Lower lobe of right lung (tissue), 2 donors: ENCODE data around the gene USP47. TPM values are rescaled to one million over a fixed set of nuclear protein-coding genes. Genes with fewer than 3 reads are reported as not detected.

Source experiments
- ATAC-seq, 2 donors: fragments of 200-7000 bp; cut with Tn5 transposase; one replicate each; pipeline ENCODE4 v1.9.1; 2020 to 2022; ENCODE audit warnings: mild to moderate bottlenecking in 2 of 2, moderate library complexity in 2 of 2
- DNase-seq: peaks from one replicate; pipeline ENCODE4 v3.0.0-alpha.2; 2020
- H3K27ac ChIP-seq: fragments of 200-600 bp; one replicate; pipeline ENCODE4 v1.8.0; 2022
- H3K27me3 ChIP-seq: fragments of 200-600 bp; one replicate; pipeline ENCODE4 v1.8.0; 2022; ENCODE audit warnings: low read depth
- H3K36me3 ChIP-seq: fragments of 200-600 bp; one replicate; pipeline ENCODE4 v1.8.0; 2022; ENCODE audit warnings: mild to moderate bottlenecking
- H3K4me1 ChIP-seq: fragments of 200-600 bp; one replicate; pipeline ENCODE4 v1.8.0; 2022
- H3K4me3 ChIP-seq: fragments of 200-600 bp; one replicate; pipeline ENCODE4 v1.8.0; 2022; ENCODE audit warnings: mild to moderate bottlenecking
- H3K9me3 ChIP-seq: fragments of 200-600 bp; one replicate; pipeline ENCODE4 v1.8.0; 2022
- CTCF ChIP-seq: fragments of 200-600 bp; IDR thresholded peaks from one replicate; pipeline ENCODE4 v1.8.0; 2022; ENCODE audit warnings: antibody characterized with exemption, mild to moderate bottlenecking
- intact Hi-C: fragments of 100-400 bp; cut with DNase I; formaldehyde crosslinking; loops from one replicate; pipeline ENCODE4 v1.11.0; 2022
- total RNA-seq: library from RNA; stranded (reverse); fragmentation: NEBNext Ultra II Directional; extraction: Animal tissue kit (Norgen Biotek cat#: 25700); gene quantifications from one replicate; pipeline ENCODE4 v1.2.1, GENCODE V29; 2021
- donor health status: DM: no; HTN: yes; CAD: no; lungs with severe emphysema.

Gene USP47
- total RNA-seq, 1 donor from 2014 or later: 45.2 TPM

GRCh38 chr11:11947825-11948224, 106.1 kb downstream of the USP47 start:
- Histone ChIP-seq H3K36me3 (peaks cover 93% of the 10 kb centered on the region), H3K4me1 (no peaks in the 10 kb centered on the region), H3K9me3 (no peaks in the 10 kb centered on the region), H3K27me3 (no peaks in the 10 kb centered on the region), H3K4me3 (no peak overlapping the region), H3K27ac (no peak overlapping the region)
- ATAC-seq (no peak), DNase-seq (no peak)
- intact Hi-C loops: no loop called here
- no peak for TF ChIP-seq CTCF

- no peaks in the 10 kb centered on the region for H3K27me3 ChIP-seq
- no peak for TF ChIP-seq CTCF
- H3K27ac ChIP-seq: no peak overlapping the region
- H3K4me3 ChIP-seq: no peak overlapping the region
- intact Hi-C loops: no loop called here
- H3K36me3 ChIP-seq: peaks cover 93% of the 10 kb centered on the region
- no peak for DNase-seq
- ATAC-seq: no peak
- H3K9me3 ChIP-seq: no peaks in the 10 kb centered on the region
- H3K4me1 ChIP-seq: no peaks in the 10 kb centered on the region
Measured at GRCh38 chr11:11948242-11948947, 106.6 kb downstream of the USP47 start.

- H3K27ac ChIP-seq: no peak overlapping the region
- no peaks in the 10 kb centered on the region for H3K4me1 ChIP-seq
- peaks cover 93% of the 10 kb centered on the region for H3K36me3 ChIP-seq
- H3K4me3 ChIP-seq: no peak overlapping the region
- TF ChIP-seq CTCF: no peak
- H3K9me3 ChIP-seq: no peaks in the 10 kb centered on the region
- intact Hi-C loops: no loop called here
- DNase-seq (no peak), ATAC-seq (no peak)
- H3K27me3 ChIP-seq: no peaks in the 10 kb centered on the region
Measured at GRCh38 chr11:11949482-11949881, 107.7 kb downstream of the USP47 start.

GRCh38 chr11:11952036-11952435, 110.3 kb downstream of the USP47 start:
- intact Hi-C loops: no loop called here
- Histone ChIP-seq H3K4me3 (no peak overlapping the region), H3K27ac (no peak overlapping the region), H3K36me3 (peaks cover 98% of the 10 kb centered on the region), H3K4me1 (no peaks in the 10 kb centered on the region), H3K9me3 (no peaks in the 10 kb centered on the region), H3K27me3 (no peaks in the 10 kb centered on the region)
- no peak for TF ChIP-seq CTCF
- DNase-seq (no peak), ATAC-seq (no peak)

- DNase-seq: no peak
- Histone ChIP-seq H3K4me3 (no peak overlapping the region), H3K4me1 (no peaks in the 10 kb centered on the region), H3K36me3 (peaks cover 78% of the 10 kb centered on the region), H3K27me3 (no peaks in the 10 kb centered on the region), H3K9me3 (no peaks in the 10 kb centered on the region), H3K27ac (no peak overlapping the region)
- ATAC-seq: no peak
- intact Hi-C loops: no loop called here
- no peak for TF ChIP-seq CTCF
Measured at GRCh38 chr11:11956006-11956405, 114.2 kb downstream of the USP47 start.
